OCI-LY1 (cell line): ENCODE results near the gene ABLIM1.

Experiments
- H2AFZ ChIP-seq: fragments of 200-600 bp; sonication (generic), shearing (Covaris generic); 2 replicates; pipeline ENCODE4 v1.6.0; 2014; ENCODE audit warnings: antibody characterized with exemption, mild to moderate bottlenecking, low read length
- H3F3A ChIP-seq: fragments of 200-600 bp; sonication (generic), shearing (Covaris generic); 2 replicates; pipeline ENCODE4 v1.6.0; 2014; ENCODE audit warnings: mild to moderate bottlenecking, antibody characterized with exemption, low read length, moderate library complexity; ENCODE audit not compliant: insufficient read depth
- H3K27ac ChIP-seq: fragments of 200-600 bp; sonication (generic); 2 replicates; pipeline ENCODE4 v1.5.1; 2014; ENCODE audit warnings: low read length, mixed run types, mild to moderate bottlenecking, low read depth; ENCODE audit not compliant: poor library complexity, severe bottlenecking
- H3K27me3 ChIP-seq: fragments of 200-600 bp; sonication (generic); 2 replicates; pipeline ENCODE4 v1.6.0; 2014; ENCODE audit warnings: antibody characterized with exemption, mild to moderate bottlenecking, low read length, moderate library complexity; ENCODE audit not compliant: insufficient read depth
- H3K36me3 ChIP-seq: fragments of 200-600 bp; sonication (generic); 2 replicates; pipeline ENCODE4 v1.6.1; 2014; ENCODE audit warnings: mild to moderate bottlenecking, antibody characterized with exemption, low read length, moderate library complexity, mixed read lengths; ENCODE audit not compliant: insufficient read depth
- H3K4me1 ChIP-seq: fragments of 200-600 bp; sonication (generic); 2 replicates; pipeline ENCODE4 v1.5.1; 2014; ENCODE audit warnings: mild to moderate bottlenecking, low read length, moderate library complexity; ENCODE audit not compliant: insufficient read depth, severe bottlenecking
- H3K4me2 ChIP-seq: fragments of 200-600 bp; sonication (generic), shearing (Covaris generic); 2 replicates; pipeline ENCODE4 v1.6.1; 2014; ENCODE audit warnings: low read length
- H3K4me3 ChIP-seq: fragments of 200-600 bp; sonication (generic); 2 replicates; pipeline ENCODE4 v1.5.1; 2014; ENCODE audit warnings: low read length, low read depth, mild to moderate bottlenecking, mixed read lengths; ENCODE audit not compliant: poor library complexity, severe bottlenecking
- H3K79me2 ChIP-seq: fragments of 200-600 bp; shearing (Covaris generic); 2 replicates; pipeline ENCODE4 v1.6.1; 2016; ENCODE audit warnings: mixed run types, low read length, mixed read lengths; ENCODE audit not compliant: insufficient read depth
- H3K9ac ChIP-seq: fragments of 200-600 bp; sonication (generic), shearing (Covaris generic); 2 replicates; pipeline ENCODE4 v1.6.1; 2014; ENCODE audit warnings: mild to moderate bottlenecking, low read length, mixed read lengths
- H3K9me2 ChIP-seq: fragments of 200-600 bp; sonication (generic), shearing (Covaris generic); 2 replicates; pipeline ENCODE4 v1.6.1; 2014; ENCODE audit warnings: low read depth, mild to moderate bottlenecking, low read length, mixed read lengths
- H3K9me3 ChIP-seq: fragments of 200-600 bp; shearing (Covaris generic); 2 replicates; pipeline ENCODE4 v1.6.1; 2014; ENCODE audit warnings: low read length, mixed read lengths
- H4K20me1 ChIP-seq: fragments of 200-600 bp; sonication (generic), shearing (Covaris generic); 2 replicates; pipeline ENCODE4 v1.6.0; 2016; ENCODE audit warnings: mild to moderate bottlenecking, low read length; ENCODE audit not compliant: insufficient read depth
- EZH2 ChIP-seq: fragments of 200-600 bp; sonication (generic), shearing (Covaris generic); IDR thresholded peaks from 2 replicates; pipeline ENCODE4 v1.8.0; 2017; ENCODE audit warnings: borderline replicate concordance, mixed run types, mild to moderate bottlenecking, antibody characterized with exemption, low read length, moderate library complexity, mixed read lengths
- TF ChIP-seq, protein P1 (sequence below): fragments of 200-600 bp; sonication (generic), shearing (Covaris generic); IDR thresholded peaks from 2 replicates; pipeline ENCODE4 v1.5.1; 2017; ENCODE audit warnings: mild to moderate bottlenecking, antibody characterized with exemption, low read length, moderate library complexity, mixed read lengths

ABLIM1 gene

DNA sequence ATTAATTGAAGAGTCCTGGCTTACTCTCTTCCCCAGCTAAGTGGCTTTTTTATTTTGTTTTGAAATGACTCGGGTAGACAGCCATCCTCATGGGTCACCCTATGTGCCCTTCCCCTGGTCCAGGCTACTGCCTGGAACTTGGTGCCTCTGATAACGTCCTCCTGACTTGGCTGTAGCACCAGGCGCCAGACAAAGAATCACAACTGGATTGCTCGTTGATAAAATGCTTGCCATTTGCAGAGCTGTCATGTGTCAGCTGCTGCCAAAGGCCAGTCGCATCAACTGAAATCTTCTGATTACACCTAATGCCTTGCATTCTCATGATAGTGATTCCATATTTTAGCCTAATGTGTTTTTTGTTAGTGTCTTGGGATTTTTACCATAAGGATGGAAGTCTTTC is 27.4 kb upstream of the ABLIM1 start:
- Histone ChIP-seq H3K4me2 (no peak overlapping the region), H3K27ac (no peak overlapping the region), H3K9ac (no peak overlapping the region)

DNA sequence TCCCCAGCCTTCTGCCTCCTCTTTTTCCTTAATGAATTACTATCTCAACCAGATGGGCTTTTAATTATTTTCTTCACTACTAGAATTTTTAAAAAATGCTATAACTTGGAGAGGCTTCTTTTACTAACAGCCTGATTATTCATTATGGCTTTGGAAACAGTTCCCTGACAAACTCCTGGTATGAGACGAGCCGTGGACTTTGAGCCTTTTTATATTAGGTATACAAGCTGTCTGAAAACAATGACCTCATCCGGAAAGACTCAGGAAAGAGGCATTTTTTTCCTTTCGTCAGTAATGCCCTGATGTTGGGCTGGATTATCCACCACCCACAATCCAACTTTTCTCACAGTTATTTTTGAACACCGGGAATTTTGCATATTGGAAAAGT is 26.7 kb upstream of the ABLIM1 start:
- Histone ChIP-seq H3K4me2 (no peak overlapping the region), H3K4me3 (no peak overlapping the region), H3K4me1 (no peaks in the 10 kb centered on the region), H3F3A (no peaks in the 10 kb centered on the region), H2AFZ (no peak overlapping the region), H4K20me1 (no peaks in the 10 kb centered on the region), H3K9ac (no peak overlapping the region), H3K79me2 (no peaks in the 10 kb centered on the region), H3K27me3 (0 out of 2 replicates have a peak, but pooled peaks cover 4% of the 10 kb centered on the region), H3K9me2 (no peaks in the 10 kb centered on the region), H3K9me3 (no peaks in the 10 kb centered on the region), H3K27ac (no peak overlapping the region), H3K36me3 (no peaks in the 10 kb centered on the region)
- TF ChIP-seq, protein P1, sequence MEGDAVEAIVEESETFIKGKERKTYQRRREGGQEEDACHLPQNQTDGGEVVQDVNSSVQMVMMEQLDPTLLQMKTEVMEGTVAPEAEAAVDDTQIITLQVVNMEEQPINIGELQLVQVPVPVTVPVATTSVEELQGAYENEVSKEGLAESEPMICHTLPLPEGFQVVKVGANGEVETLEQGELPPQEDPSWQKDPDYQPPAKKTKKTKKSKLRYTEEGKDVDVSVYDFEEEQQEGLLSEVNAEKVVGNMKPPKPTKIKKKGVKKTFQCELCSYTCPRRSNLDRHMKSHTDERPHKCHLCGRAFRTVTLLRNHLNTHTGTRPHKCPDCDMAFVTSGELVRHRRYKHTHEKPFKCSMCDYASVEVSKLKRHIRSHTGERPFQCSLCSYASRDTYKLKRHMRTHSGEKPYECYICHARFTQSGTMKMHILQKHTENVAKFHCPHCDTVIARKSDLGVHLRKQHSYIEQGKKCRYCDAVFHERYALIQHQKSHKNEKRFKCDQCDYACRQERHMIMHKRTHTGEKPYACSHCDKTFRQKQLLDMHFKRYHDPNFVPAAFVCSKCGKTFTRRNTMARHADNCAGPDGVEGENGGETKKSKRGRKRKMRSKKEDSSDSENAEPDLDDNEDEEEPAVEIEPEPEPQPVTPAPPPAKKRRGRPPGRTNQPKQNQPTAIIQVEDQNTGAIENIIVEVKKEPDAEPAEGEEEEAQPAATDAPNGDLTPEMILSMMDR = no peak
- no peak for TF ChIP-seq EZH2

More for the DNA sequence above, 27.4 kb upstream of the ABLIM1 start:
- H3K79me2 ChIP-seq = no peaks in the 10 kb centered on the region
- H3K9me2 ChIP-seq = no peaks in the 10 kb centered on the region
- no peak overlapping the region for H2AFZ ChIP-seq
- TF ChIP-seq EZH2 = no peak
- TF ChIP-seq, protein P1 = no peak
- H3K36me3 ChIP-seq = no peaks in the 10 kb centered on the region
- H3K27me3 ChIP-seq = 0 out of 2 replicates have a peak, but pooled peaks cover 4% of the 10 kb centered on the region
- no peak overlapping the region for H3K4me3 ChIP-seq
- no peaks in the 10 kb centered on the region for H3F3A ChIP-seq
- no peaks in the 10 kb centered on the region for H3K9me3 ChIP-seq
- H4K20me1 ChIP-seq = no peaks in the 10 kb centered on the region
- no peaks in the 10 kb centered on the region for H3K4me1 ChIP-seq

DNA sequence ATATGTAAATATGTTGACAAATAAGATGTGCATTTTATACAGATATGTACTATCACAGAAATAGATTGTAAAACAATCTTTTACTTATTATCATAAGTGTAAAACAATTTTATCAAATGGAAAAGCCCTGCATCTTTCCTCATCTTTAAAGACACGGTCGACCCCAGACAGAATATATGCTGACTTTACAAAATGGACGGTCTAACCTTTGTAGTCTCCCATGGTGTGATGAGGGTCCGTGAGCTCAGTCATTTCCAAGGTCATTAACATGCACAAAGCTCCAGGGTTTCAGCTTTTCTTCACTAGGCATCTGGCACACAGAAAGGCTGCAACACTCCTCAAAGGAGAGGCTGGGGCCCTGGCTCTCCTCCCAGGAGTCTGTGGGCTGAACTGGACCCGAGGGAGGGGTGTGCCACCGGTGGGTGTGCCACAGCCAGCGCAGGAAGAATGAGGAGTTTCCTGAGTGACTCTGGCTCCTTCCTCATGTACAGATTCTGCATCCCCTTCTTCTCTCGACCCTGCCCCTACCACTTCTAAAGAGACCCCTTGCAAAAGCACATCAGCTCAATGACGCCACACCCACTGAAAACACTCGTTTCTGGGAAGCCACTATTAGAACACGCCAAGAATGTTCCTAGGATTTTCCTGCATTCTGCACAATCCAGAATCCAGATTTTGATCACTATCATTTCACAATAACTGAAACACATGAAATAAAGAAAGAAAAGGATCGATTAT is 26.2 kb upstream of the ABLIM1 start:
- Histone ChIP-seq H3K79me2 (no peaks in the 10 kb centered on the region), H3K36me3 (no peaks in the 10 kb centered on the region), H3K4me3 (no peak overlapping the region), H3K27ac (no peak overlapping the region), H3F3A (no peaks in the 10 kb centered on the region), H3K27me3 (0 out of 2 replicates have a peak, but pooled peaks cover 4% of the 10 kb centered on the region), H3K9ac (no peak overlapping the region), H4K20me1 (no peaks in the 10 kb centered on the region), H3K4me2 (no peak overlapping the region), H3K9me2 (no peaks in the 10 kb centered on the region), H2AFZ (no peak overlapping the region), H3K9me3 (no peaks in the 10 kb centered on the region), H3K4me1 (no peaks in the 10 kb centered on the region)
- TF ChIP-seq, protein P1 = no peak
- TF ChIP-seq EZH2 = no peak
